ENCODE data around the gene PCED1B. TPM values are rescaled to one million over a fixed set of nuclear protein-coding genes. Genes with fewer than 3 reads are reported as not detected.

The PCED1B gene
- total RNA-seq, 1 experiment from 2014 or later = 3.3 TPM

GRCh38 chr12:47097276-47097896, 18.0 kb downstream of the PCED1B start:
- Histone ChIP-seq H3K27ac (ENCODE audit: insufficient read length, low read depth, low read length) (no peak overlapping the region), H3K9ac (ENCODE audit: extremely low read depth, insufficient read length, low read length) (no peak overlapping the region)

More at GRCh38 chr12:47097276-47097896, 18.0 kb downstream of the PCED1B start:
- WGBS (ENCODE audit: extremely low coverage, insufficient read length, low lambda C conversion rate) = 100% methylated on average over 1 of the region's 7 CpGs
- no peak overlapping the region for H2BK15ac ChIP-seq (ENCODE audit: low read depth, low read length)
- Mint-ChIP-seq H3K4me1 (peaks cover 5 to 10% of the 10 kb centered on the region in 2 experiments; a peak in 3 of 4 replicates), H3K27me3 (ENCODE audit: low read depth) (no peaks in the 10 kb centered on the region), H3K27ac (no peak overlapping the region), H3K36me3 (ENCODE audit: insufficient read depth in 1 of 3, low read depth in 3 of 3) (no peaks in the 10 kb centered on the region), H3K9me3 (no peaks in the 10 kb centered on the region), H3K4me3 (no peak overlapping the region)
- H3K18ac ChIP-seq (ENCODE audit: insufficient read length, low read depth, low read length) = no peak overlapping the region
- no peaks in the 10 kb centered on the region for H3K79me1 ChIP-seq (ENCODE audit: insufficient read depth, low read depth, low read length, poor library complexity, severe bottlenecking)
- H2BK5ac ChIP-seq (ENCODE audit: insufficient read length, low read length) = no peak overlapping the region
- no peaks in the 10 kb centered on the region for H4K20me1 ChIP-seq (ENCODE audit: control insufficient read depth, insufficient read depth, insufficient read length)
- no peak overlapping the region for H3T11ph ChIP-seq (ENCODE audit: low read length)
- H3K4me2 ChIP-seq (ENCODE audit: insufficient read depth, insufficient read length, low read length) = no peak overlapping the region
- H3K9me3 ChIP-seq (ENCODE audit: control insufficient read depth, low read depth, low read length) = no peaks in the 10 kb centered on the region
- no peaks in the 10 kb centered on the region for H3K27me3 ChIP-seq (ENCODE audit: insufficient read depth, low read length)
- no peak overlapping the region for H2BK12ac ChIP-seq (ENCODE audit: insufficient read length, low read depth, low read length)
- H2BK120ac ChIP-seq (ENCODE audit: low read depth, low read length, poor library complexity, severe bottlenecking) = no peak overlapping the region
- no peak overlapping the region for H3K56ac ChIP-seq (ENCODE audit: insufficient read length, low read depth, low read length)
- DNase-seq = no peak
- no peak overlapping the region for H3K14ac ChIP-seq (ENCODE audit: insufficient read depth, low read length)
- H2AK5ac ChIP-seq (ENCODE audit: insufficient read length, low read length) = no peak overlapping the region
- no peaks in the 10 kb centered on the region for H3K4me1 ChIP-seq (ENCODE audit: insufficient read depth, low read length)
- no peak overlapping the region for H3K4ac ChIP-seq (ENCODE audit: low read depth, low read length)
- no peak overlapping the region for H4K5ac ChIP-seq (ENCODE audit: insufficient read length, low read depth, low read length)
- no peak for TF ChIP-seq CTCF (conservative IDR thresholded peaks at IDR 0.05)
- H2AFZ ChIP-seq (ENCODE audit: low read length) = no peak overlapping the region
- no peak overlapping the region for H4K91ac ChIP-seq (ENCODE audit: insufficient read length, low read depth, low read length)
- no peak overlapping the region for H3K23ac ChIP-seq (ENCODE audit: insufficient read length, low read depth, low read length)
- H3K23me2 ChIP-seq (ENCODE audit: insufficient read length, low read depth, low read length, poor library complexity, severe bottlenecking) = no peaks in the 10 kb centered on the region
- H4K8ac ChIP-seq (replicated peaks; ENCODE audit: insufficient read length, low read depth, low read length) = no peak overlapping the region
- no peak overlapping the region for H2BK20ac ChIP-seq (ENCODE audit: low read depth, low read length, poor library complexity, severe bottlenecking)
- H3K79me2 ChIP-seq (ENCODE audit: insufficient read depth, low read length) = no peaks in the 10 kb centered on the region
